ENCODE measurements around the gene CCDC93.

CCDC93 gene

DNA sequence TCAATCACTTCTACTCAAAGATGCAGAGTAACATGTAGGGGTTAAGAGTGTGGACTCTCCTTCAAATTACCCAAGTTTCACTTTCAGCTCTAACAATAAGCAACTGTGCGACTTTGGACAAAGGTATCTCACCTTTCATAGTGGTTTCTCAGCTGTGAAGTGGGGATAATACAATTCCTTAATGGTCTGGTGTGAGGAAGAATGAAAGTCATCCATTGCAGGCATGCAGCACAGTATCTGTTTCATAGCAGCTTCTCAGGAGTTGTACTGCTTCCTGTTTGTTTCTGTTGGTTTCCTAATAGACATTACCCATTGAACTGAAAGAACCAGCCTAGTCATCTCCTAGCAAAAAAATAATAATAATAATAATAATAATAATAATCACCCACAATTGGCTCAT, 125.0 kb downstream of the CCDC93 start:
- DNase-seq (ENCODE audit: low spot score): no peak

DNA sequence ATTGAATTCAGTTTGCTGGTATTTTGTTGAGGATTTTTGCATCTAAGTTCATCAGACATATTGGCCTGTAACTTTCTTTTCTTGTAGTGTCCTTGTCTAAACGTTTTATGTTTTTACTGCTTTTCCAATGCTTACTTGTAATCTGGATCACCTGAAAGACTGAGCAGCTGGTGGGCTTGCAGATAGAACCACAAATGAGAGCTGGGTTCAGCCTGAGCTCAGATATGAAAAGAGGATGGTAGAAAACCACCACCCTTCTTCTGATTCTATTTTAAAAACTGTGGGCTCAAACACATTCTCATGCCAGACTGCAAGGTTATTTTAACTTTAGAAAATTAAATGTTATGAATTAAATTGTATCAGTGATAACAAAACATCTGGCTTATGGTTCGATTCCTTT, 128.6 kb downstream of the CCDC93 start:
- DNase-seq (ENCODE audit: low spot score): no peak

DNA sequence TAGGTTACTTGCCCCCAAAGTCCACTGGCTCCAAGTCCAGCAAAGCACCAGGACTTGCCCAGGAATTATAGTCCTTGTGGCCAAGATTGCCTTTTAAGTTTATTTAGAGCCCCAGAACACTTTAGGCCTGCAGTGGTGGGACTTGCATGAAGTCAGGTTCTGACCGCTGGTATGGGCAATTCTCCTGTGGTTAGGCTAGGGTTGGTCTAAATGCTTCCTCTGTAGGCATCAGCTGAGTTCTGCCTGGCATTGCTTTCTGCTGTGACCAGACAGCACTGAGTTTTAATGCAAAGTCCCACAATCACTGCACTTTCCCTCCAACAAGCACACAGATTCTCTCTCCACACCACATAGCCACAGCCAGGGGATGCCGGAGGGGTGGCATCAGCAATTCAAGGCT, 134.9 kb downstream of the CCDC93 start:
- no peak for DNase-seq (ENCODE audit: low spot score)

DNA sequence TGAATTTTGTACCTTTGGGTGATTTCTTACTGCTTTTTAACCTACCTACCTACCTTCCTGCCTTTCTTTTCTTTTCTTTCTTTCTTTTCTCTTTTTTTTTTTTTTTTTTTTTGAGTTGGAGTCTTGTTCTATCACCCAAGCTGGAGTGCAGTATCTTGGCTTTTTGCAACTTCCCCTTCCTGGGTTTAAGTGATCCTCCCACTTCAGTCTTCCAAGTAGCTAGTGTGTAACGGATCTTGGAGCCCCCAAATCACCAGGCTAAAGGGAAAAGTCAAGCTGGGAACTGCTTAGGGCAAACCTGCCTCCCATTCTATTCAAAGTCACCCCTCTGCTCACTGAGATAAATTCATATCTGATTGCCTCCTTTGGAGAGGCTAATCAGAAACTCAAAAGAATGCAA, 138.1 kb downstream of the CCDC93 start:
- no peak for DNase-seq (ENCODE audit: low spot score)

Measured in LoVo (cell line).